ENCODE measurements around the gene F11R.

- TF ChIP-seq CTCF (IDR thresholded peaks at IDR 0.05) (no peak), EP300 (IDR thresholded peaks at IDR 0.05) (no peak), POLR2A (IDR thresholded peaks at IDR 0.05) (no peak)
Measured at GRCh38 chr1:160999376-160999775, 21.6 kb downstream of the F11R start.
